Measurements from ENCODE around the gene EXOC4. TPM values are rescaled to one million over a fixed set of nuclear protein-coding genes. Genes with fewer than 3 reads are reported as not detected.

EXOC4 gene
- total and polyA plus RNA-seq, 2 donors (not counting 1 experiment from before 2014, with no cell fraction given) = 79.6 to 158 TPM

DNA sequence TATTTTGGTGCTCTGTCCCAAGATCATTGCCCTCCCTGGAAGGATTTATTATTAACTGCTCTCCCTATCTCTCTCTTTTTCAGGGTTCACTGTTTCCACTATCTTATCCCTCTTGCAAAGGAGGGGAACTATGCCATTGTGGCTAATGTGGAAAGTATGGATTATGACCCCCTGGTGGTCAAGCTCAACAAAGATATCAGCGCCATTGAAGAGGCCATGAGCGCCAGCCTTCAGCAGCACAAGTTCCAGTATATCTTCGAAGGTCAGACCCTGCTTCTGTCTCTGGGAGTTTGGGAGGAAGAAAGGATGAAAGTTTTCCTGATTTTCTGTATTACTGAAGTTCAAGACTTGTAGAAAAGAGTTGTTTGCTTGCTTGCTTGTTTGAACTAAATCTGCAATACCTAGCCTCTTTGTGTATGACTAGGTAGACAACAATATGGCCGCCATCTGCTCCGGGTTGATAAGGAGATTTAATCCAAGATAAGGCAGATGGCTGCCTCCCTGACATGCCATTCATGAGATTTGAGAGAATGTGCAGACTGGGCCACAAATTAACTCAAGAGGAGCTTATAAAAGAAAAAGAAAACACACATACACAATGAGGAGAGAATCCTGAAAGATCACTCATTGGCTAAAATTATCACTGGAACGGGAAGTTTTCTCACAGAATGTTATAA, 752.1 kb downstream of the EXOC4 start:
- no peak overlapping the region for H3K4me2 ChIP-seq (ENCODE audit: extremely low read depth, insufficient read depth, low read length)
- H4K20me1 ChIP-seq (ENCODE audit: control insufficient read depth, extremely low read depth, insufficient read depth, low read length) = no peaks in the 10 kb centered on the region
- no peak overlapping the region for H3K9ac ChIP-seq (ENCODE audit: insufficient read depth, low read length)
- no peaks in the 10 kb centered on the region for H3K27me3 ChIP-seq (ENCODE audit: control insufficient read depth, insufficient read depth, low read length)
- TF ChIP-seq, protein P1, sequence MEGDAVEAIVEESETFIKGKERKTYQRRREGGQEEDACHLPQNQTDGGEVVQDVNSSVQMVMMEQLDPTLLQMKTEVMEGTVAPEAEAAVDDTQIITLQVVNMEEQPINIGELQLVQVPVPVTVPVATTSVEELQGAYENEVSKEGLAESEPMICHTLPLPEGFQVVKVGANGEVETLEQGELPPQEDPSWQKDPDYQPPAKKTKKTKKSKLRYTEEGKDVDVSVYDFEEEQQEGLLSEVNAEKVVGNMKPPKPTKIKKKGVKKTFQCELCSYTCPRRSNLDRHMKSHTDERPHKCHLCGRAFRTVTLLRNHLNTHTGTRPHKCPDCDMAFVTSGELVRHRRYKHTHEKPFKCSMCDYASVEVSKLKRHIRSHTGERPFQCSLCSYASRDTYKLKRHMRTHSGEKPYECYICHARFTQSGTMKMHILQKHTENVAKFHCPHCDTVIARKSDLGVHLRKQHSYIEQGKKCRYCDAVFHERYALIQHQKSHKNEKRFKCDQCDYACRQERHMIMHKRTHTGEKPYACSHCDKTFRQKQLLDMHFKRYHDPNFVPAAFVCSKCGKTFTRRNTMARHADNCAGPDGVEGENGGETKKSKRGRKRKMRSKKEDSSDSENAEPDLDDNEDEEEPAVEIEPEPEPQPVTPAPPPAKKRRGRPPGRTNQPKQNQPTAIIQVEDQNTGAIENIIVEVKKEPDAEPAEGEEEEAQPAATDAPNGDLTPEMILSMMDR (conservative IDR thresholded peaks at IDR 0.05 in 1 of 2, IDR thresholded peaks at IDR 0.05 in 1 of 2; ENCODE audit: low read depth in 1 of 2, low read length in 2 of 2) = no peak
- no peak for TF ChIP-seq EZH2 (IDR thresholded peaks at IDR 0.05; ENCODE audit: low read length, missing control alignments)
- H2AFZ ChIP-seq (ENCODE audit: low read length) = no peak overlapping the region
- DNase-seq (ENCODE audit: low read depth in 2 of 2) = no peak
- no peaks in the 10 kb centered on the region for H3K79me2 ChIP-seq (ENCODE audit: control insufficient read depth, insufficient read depth, low read length)
- H3K4me3 ChIP-seq (replicated peaks in 1 of 4; ENCODE audit: control extremely low read depth in 1 of 4, insufficient read depth in 1 of 4, low read depth in 3 of 4, low read length in 4 of 4) = no peak overlapping the region
- H3K9me3 ChIP-seq (ENCODE audit: control insufficient read depth, insufficient read depth, low read depth, low read length) = no peaks in the 10 kb centered on the region
- H3K27ac ChIP-seq (ENCODE audit: insufficient read depth, low read length) = no peak overlapping the region
- no peaks in the 10 kb centered on the region for H3K4me1 ChIP-seq (ENCODE audit: control insufficient read depth, extremely low read depth, insufficient read depth, low read length)
- H3K36me3 ChIP-seq (ENCODE audit: control insufficient read depth, insufficient read depth, low read length) = no peaks in the 10 kb centered on the region

DNA sequence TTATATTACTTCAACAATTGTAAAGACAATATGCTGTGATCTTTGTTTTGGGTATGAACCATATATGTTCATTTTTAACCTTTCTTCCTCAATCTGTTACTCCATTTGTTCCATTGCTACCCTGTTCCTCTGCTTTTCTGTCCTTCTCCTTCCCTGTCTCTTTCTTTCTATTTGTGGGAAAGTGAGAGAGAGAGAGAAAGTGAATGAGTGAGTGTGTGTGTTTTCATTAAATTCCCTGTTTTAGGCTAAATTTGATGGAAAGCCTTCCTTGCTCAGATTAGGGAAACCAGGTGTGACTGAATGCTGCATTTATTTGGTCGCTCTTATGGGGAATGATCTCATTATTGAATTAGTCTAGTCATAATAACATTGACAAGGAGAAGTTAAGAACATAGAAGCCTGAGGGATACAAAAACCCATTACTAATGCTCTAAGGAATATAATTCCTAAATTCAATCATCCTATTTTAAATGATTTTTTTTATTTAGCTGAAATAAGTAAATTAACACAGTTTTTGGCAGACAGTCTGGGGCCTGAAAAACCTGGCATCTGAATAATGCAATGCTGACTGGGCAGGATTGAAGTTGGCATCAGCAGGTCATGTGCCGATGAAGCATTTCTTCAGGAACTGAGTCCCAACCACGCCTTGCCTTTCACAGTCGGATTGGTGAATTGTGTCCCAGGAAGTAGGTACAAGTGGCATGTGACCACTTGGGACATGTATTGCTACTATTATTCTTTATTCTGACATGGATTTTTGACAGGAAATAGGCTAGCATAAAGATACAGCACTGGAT, 756.6 kb downstream of the EXOC4 start:
- H3K4me1 ChIP-seq (ENCODE audit: control insufficient read depth, extremely low read depth, insufficient read depth, low read length) = no peaks in the 10 kb centered on the region
- H3K27ac ChIP-seq (ENCODE audit: insufficient read depth, low read length) = no peak overlapping the region
- H3K4me3 ChIP-seq (replicated peaks in 1 of 4; ENCODE audit: control extremely low read depth in 1 of 4, insufficient read depth in 1 of 4, low read depth in 3 of 4, low read length in 4 of 4) = no peak overlapping the region
- H3K36me3 ChIP-seq (ENCODE audit: control insufficient read depth, insufficient read depth, low read length) = no peaks in the 10 kb centered on the region
- H2AFZ ChIP-seq (ENCODE audit: low read length) = no peak overlapping the region
- no peaks in the 10 kb centered on the region for H3K9me3 ChIP-seq (ENCODE audit: control insufficient read depth, insufficient read depth, low read depth, low read length)
- no peak for TF ChIP-seq EZH2 (IDR thresholded peaks at IDR 0.05; ENCODE audit: low read length, missing control alignments)
- TF ChIP-seq, protein P1 (conservative IDR thresholded peaks at IDR 0.05 in 1 of 2, IDR thresholded peaks at IDR 0.05 in 1 of 2; ENCODE audit: low read depth in 1 of 2, low read length in 2 of 2) = no peak
- DNase-seq (ENCODE audit: low read depth in 2 of 2) = no peak
- no peaks in the 10 kb centered on the region for H3K79me2 ChIP-seq (ENCODE audit: control insufficient read depth, insufficient read depth, low read length)
- no peak overlapping the region for H3K4me2 ChIP-seq (ENCODE audit: extremely low read depth, insufficient read depth, low read length)
- no peaks in the 10 kb centered on the region for H3K27me3 ChIP-seq (ENCODE audit: control insufficient read depth, insufficient read depth, low read length)
- H3K9ac ChIP-seq (ENCODE audit: insufficient read depth, low read length) = no peak overlapping the region
- no peaks in the 10 kb centered on the region for H4K20me1 ChIP-seq (ENCODE audit: control insufficient read depth, extremely low read depth, insufficient read depth, low read length)

DNA sequence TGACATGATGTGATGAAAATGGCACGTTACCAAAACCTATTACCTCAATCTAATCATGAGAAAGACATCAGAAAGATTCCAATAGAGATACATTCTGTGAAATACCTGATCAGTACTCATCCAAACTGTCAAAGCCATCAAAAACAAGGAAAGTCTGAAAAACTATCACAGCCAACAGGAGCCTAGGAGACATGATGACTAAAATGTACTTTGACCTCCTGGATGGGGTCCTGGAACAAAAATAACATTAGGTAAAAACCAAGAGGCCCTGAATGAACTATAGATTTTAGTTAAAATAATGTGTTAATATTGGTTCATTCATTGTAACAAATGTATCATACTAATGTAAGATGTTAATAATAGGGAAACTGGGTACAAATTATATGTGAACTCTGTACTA, 760.4 kb downstream of the EXOC4 start:
- Histone ChIP-seq H3K4me2 (ENCODE audit: extremely low read depth, insufficient read depth, low read length) (no peak overlapping the region), H3K4me3 (replicated peaks in 1 of 4; ENCODE audit: control extremely low read depth in 1 of 4, insufficient read depth in 1 of 4, low read depth in 3 of 4, low read length in 4 of 4) (no peak overlapping the region), H3K27ac (ENCODE audit: insufficient read depth, low read length) (no peak overlapping the region), H3K27me3 (ENCODE audit: control insufficient read depth, insufficient read depth, low read length) (no peaks in the 10 kb centered on the region), H3K9ac (ENCODE audit: insufficient read depth, low read length) (no peak overlapping the region), H3K4me1 (ENCODE audit: control insufficient read depth, extremely low read depth, insufficient read depth, low read length) (no peaks in the 10 kb centered on the region), H3K79me2 (ENCODE audit: control insufficient read depth, insufficient read depth, low read length) (no peaks in the 10 kb centered on the region), H3K9me3 (ENCODE audit: control insufficient read depth, insufficient read depth, low read depth, low read length) (no peaks in the 10 kb centered on the region), H4K20me1 (ENCODE audit: control insufficient read depth, extremely low read depth, insufficient read depth, low read length) (no peaks in the 10 kb centered on the region), H2AFZ (ENCODE audit: low read length) (no peak overlapping the region), H3K36me3 (ENCODE audit: control insufficient read depth, insufficient read depth, low read length) (no peaks in the 10 kb centered on the region)
- no peak for DNase-seq (ENCODE audit: low read depth in 2 of 2)
- TF ChIP-seq, protein P1 (conservative IDR thresholded peaks at IDR 0.05 in 1 of 2, IDR thresholded peaks at IDR 0.05 in 1 of 2; ENCODE audit: low read depth in 1 of 2, low read length in 2 of 2) = no peak
- TF ChIP-seq EZH2 (IDR thresholded peaks at IDR 0.05; ENCODE audit: low read length, missing control alignments) = no peak

Data from fibroblast of lung (primary cell).